H1 (cell line): ENCODE measurements around the gene SOS1. TPM values are rescaled to one million over a fixed set of nuclear protein-coding genes. Genes with fewer than 3 reads are reported as not detected.

Experiments used
- BCL11A ChIP-seq, 2 experiments: IDR thresholded peaks; one replicate each; pipeline ENCODE4 v1.6.1; 2011; ENCODE audit warnings: low read depth in 2 of 2, low read length in 2 of 2, mild to moderate bottlenecking in 2 of 2
- BRCA1 ChIP-seq: IDR thresholded peaks from 2 replicates; pipeline ENCODE4 v1.6.1; 2012; ENCODE audit warnings: low read depth, low read length, improper control_type of control experiment
- CHD2 ChIP-seq: IDR thresholded peaks from 2 replicates; pipeline ENCODE4 v1.6.1; 2012; ENCODE audit warnings: low read length, improper control_type of control experiment
- EGR1 ChIP-seq: IDR thresholded peaks from 2 replicates; pipeline ENCODE4 v1.6.1; 2011; ENCODE audit warnings: low read depth, low read length, borderline replicate concordance
- EP300 ChIP-seq, 2 experiments: IDR thresholded peaks; 1 replicate in 1 of 2; 2 replicates in 1 of 2; pipeline ENCODE4 v1.6.1; 2011 to 2012; ENCODE audit warnings: low read depth in 2 of 2, low read length in 2 of 2, mild to moderate bottlenecking in 2 of 2, borderline replicate concordance in 1 of 2, inconsistent platforms in 1 of 2, moderate library complexity in 1 of 2
- EZH2 ChIP-seq: fragments of 200-600 bp; sonication (generic); IDR thresholded peaks from 2 replicates; pipeline ENCODE4 v1.7.1; 2012; ENCODE audit warnings: low read depth, mild to moderate bottlenecking, moderate library complexity, low read length, inconsistent platforms; ENCODE audit not compliant: severe bottlenecking
- GTF2F1 ChIP-seq: IDR thresholded peaks from 2 replicates; pipeline ENCODE4 v1.6.1; 2012; ENCODE audit warnings: low read depth, low read length, improper control_type of control experiment, borderline replicate concordance
- HDAC6 ChIP-seq: IDR thresholded peaks from one replicate; pipeline ENCODE4 v1.7.1; 2012; ENCODE audit warnings: low read depth, mild to moderate bottlenecking, inconsistent platforms, low read length, moderate library complexity
- JUN ChIP-seq: IDR thresholded peaks from 2 replicates; pipeline ENCODE4 v1.6.1; 2011; ENCODE audit warnings: low read depth, mild to moderate bottlenecking, improper control_type of control experiment, low read length
- KDM1A ChIP-seq: fragments of 200-600, 300-600 bp; sonication (generic); IDR thresholded peaks from 2 replicates; pipeline ENCODE4 v1.7.1; 2016; ENCODE audit warnings: mild to moderate bottlenecking, low read length, borderline replicate concordance
- NRF1 ChIP-seq: IDR thresholded peaks from 2 replicates; pipeline ENCODE4 v1.6.1; 2011; ENCODE audit warnings: mild to moderate bottlenecking, low read depth, low read length, improper control_type of control experiment
- POLR2A ChIP-seq, 2 experiments: IDR thresholded peaks; 1 replicate in 1 of 2; 2 replicates in 1 of 2; pipeline ENCODE4 v1.6.1; 2011; ENCODE audit warnings: low read depth in 2 of 2, low read length in 2 of 2, mild to moderate bottlenecking in 2 of 2; ENCODE audit errors: control extremely low read depth in 1 of 2
- RAD21 ChIP-seq, 2 experiments: IDR thresholded peaks in 1 of 2; conservative IDR thresholded peaks in 1 of 2; 2 replicates each; pipeline ENCODE4 v1.6.1; 2011; ENCODE audit warnings: low read depth in 2 of 2, low read length in 2 of 2, improper control_type of control experiment in 1 of 2, inconsistent platforms in 1 of 2, mild to moderate bottlenecking in 1 of 2, moderate library complexity in 1 of 2
- RNF2 ChIP-seq: fragments of 200-900, 300-1000 bp; sonication (generic); IDR thresholded peaks from 2 replicates; pipeline ENCODE4 v1.7.1; 2016; ENCODE audit warnings: borderline replicate concordance, low read depth, mild to moderate bottlenecking, antibody characterized with exemption, low read length; ENCODE audit not compliant: poor library complexity, severe bottlenecking; ENCODE audit errors: missing control alignments
- SAP30 ChIP-seq: fragments of 300-600 bp; sonication (generic); IDR thresholded peaks from 2 replicates; pipeline ENCODE4 v1.7.1; 2012; ENCODE audit warnings: low read length, moderate library complexity, mild to moderate bottlenecking, inconsistent platforms; ENCODE audit not compliant: insufficient read depth, insufficient replicate concordance
- SIN3A ChIP-seq, 2 experiments: IDR thresholded peaks in 1 of 2; conservative IDR thresholded peaks in 1 of 2; 2 replicates each; pipeline ENCODE4 v1.6.1; 2011 to 2012; ENCODE audit warnings: low read length in 2 of 2, improper control_type of control experiment in 1 of 2, low read depth in 1 of 2, mild to moderate bottlenecking in 1 of 2
- SP2 ChIP-seq: IDR thresholded peaks from 2 replicates; pipeline ENCODE4 v1.6.1; 2012; ENCODE audit warnings: mild to moderate bottlenecking, low read length, inconsistent platforms
- SUZ12 ChIP-seq: fragments of 200-600 bp; sonication (generic); IDR thresholded peaks from 2 replicates; pipeline ENCODE4 v1.6.1; 2012; ENCODE audit warnings: mild to moderate bottlenecking, inconsistent platforms, low read length, moderate library complexity, mixed read lengths
- TEAD4 ChIP-seq: IDR thresholded peaks from 2 replicates; pipeline ENCODE4 v1.6.1; 2012; ENCODE audit warnings: low read depth, low read length, inconsistent platforms, mixed read lengths
- YY1 ChIP-seq: IDR thresholded peaks from 2 replicates; pipeline ENCODE4 v1.6.1; 2011; ENCODE audit warnings: low read depth, mild to moderate bottlenecking, low read length
- ZNF274 ChIP-seq: IDR thresholded peaks from 2 replicates; pipeline ENCODE4 v1.7.0; 2012; ENCODE audit warnings: low read length, borderline replicate concordance; ENCODE audit errors: extremely low read depth
- polyA plus RNA-seq, 7 experiments: library from polyadenylated mRNA; depleted of rRNA in 3 of 7; stranded (reverse) in 5 of 7; unstranded in 2 of 7; fragments of >200 nt in 5 of 7; fragments of 200-250 nt in 2 of 7; gene quantifications; 1 replicate in 5 of 7; 2 replicates in 1 of 7; 4 replicates in 1 of 7; pipeline versions ENCODE4 v1.2.1 to v1.2.3, GENCODE V29; 2011 to 2013; ENCODE audit warnings: missing spikeins in 2 of 7, mixed read lengths in 2 of 7
- total RNA-seq: library from RNA; stranded (reverse); fragmentation: NEBNext Ultra II Directional; extraction: Animal tissue kit (Norgen Biotek cat#: 25700); gene quantifications from 2 replicates; pipeline ENCODE4 v1.2.1, GENCODE V29; 2021
- TF ChIP-seq, protein P1 (sequence below): IDR thresholded peaks from 2 replicates; pipeline ENCODE4 v1.6.1; 2011; ENCODE audit warnings: low read length, improper control_type of control experiment

The SOS1 gene
- total and polyA plus RNA-seq, 2 of the 8 experiments (the other 6 are each of a cell fraction or from before 2014, with no cell fraction given), result 25.7 to 27.0 TPM

GRCh38 chr2:39119732-39120520 lies 925 bp downstream of the SOS1 start (continued):
- no peak for TF ChIP-seq KDM1A
- TF ChIP-seq HDAC6, result no peak
- no peak for TF ChIP-seq SUZ12
- TF ChIP-seq TEAD4, result no peak
- TF ChIP-seq NRF1, result no peak
- no peak for TF ChIP-seq JUN
- no peak for TF ChIP-seq EGR1
- no peak for TF ChIP-seq YY1
- TF ChIP-seq, protein P1, sequence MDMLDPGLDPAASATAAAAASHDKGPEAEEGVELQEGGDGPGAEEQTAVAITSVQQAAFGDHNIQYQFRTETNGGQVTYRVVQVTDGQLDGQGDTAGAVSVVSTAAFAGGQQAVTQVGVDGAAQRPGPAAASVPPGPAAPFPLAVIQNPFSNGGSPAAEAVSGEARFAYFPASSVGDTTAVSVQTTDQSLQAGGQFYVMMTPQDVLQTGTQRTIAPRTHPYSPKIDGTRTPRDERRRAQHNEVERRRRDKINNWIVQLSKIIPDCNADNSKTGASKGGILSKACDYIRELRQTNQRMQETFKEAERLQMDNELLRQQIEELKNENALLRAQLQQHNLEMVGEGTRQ, result no peak
- TF ChIP-seq ZNF274, result no peak
- no peak for TF ChIP-seq EZH2
- peak in 1 of 2 experiments; percentile 51; a peak in 2 of 4 replicates for TF ChIP-seq RAD21 (IDR thresholded peaks at IDR 0.05 in 1 of 2, conservative IDR thresholded peaks at IDR 0.05 in 1 of 2; ENCODE audit: low read depth in 2 of 2, low read length in 2 of 2)
- no peak for TF ChIP-seq POLR2A (IDR thresholded peaks at IDR 0.05; ENCODE audit: control extremely low read depth in 1 of 2, low read depth in 2 of 2, low read length in 2 of 2)
- no peak for TF ChIP-seq RNF2
- TF ChIP-seq BCL11A (IDR thresholded peaks at IDR 0.05; ENCODE audit: low read depth in 2 of 2, low read length in 2 of 2), result no peak
- TF ChIP-seq CHD2, result no peak
- peak; percentile 25 to 62; a peak in 2 of 4 replicates for TF ChIP-seq SIN3A (conservative IDR thresholded peaks at IDR 0.05 in 1 of 2, IDR thresholded peaks at IDR 0.05 in 1 of 2; ENCODE audit: low read depth in 1 of 2, low read length in 2 of 2)
- TF ChIP-seq BRCA1, result no peak
- TF ChIP-seq SP2, result no peak
- TF ChIP-seq EP300 (IDR thresholded peaks at IDR 0.05; ENCODE audit: borderline replicate concordance in 1 of 2, low read depth in 2 of 2, low read length in 2 of 2), result no peak
- TF ChIP-seq SAP30, result peak; percentile 71
- no peak for TF ChIP-seq GTF2F1
